HepG2 (cell line): ENCODE measurements around the gene SERINC2. TPM values are rescaled to one million over a fixed set of nuclear protein-coding genes. Genes with fewer than 3 reads are reported as not detected.
A peak's percentile ranks its signal among the peaks of the same experiment; 100 is the strongest.

Source experiments
- ATAC-seq: fragments of 200-7000 bp; cut with Tn5 transposase; 3 replicates; pipeline ENCODE4 v1.9.1; 2020; ENCODE audit warnings: mild to moderate bottlenecking, moderate library complexity
- BruUV-seq: library from RNA; stranded (reverse); fragments of 400-500 nt; replicated peaks from 2 replicates; lab custom pipeline; 2021; lab: Mats Ljungman, UMichigan
- CTCF ChIA-PET: fragments of 300-600 bp; formaldehyde crosslinking; extraction: SDS; loops from one replicate; lab custom pipeline; 2021; ENCODE audit warnings: low total read pairs, inconsistent platforms, low intra/inter-chr PET ratio; lab: Yijun Ruan, JAX
- POLR2A ChIA-PET: fragments of 350-600 bp; sonication (Branson Sonifier 250); formaldehyde crosslinking; loops from one replicate; lab custom pipeline; 2020; ENCODE audit warnings: antibody characterized with exemption, inconsistent platforms; lab: Yijun Ruan, JAX
- DNase-seq: peaks from one replicate; pipeline ENCODE4 v3.0.0-alpha.2; 2015; ENCODE audit warnings: low spot score
- FAIRE-seq: peaks from 3 replicates; lab custom pipeline; 2011; peaks lifted over from hg19 to GRCh38; lab: Jason Lieb, UNC
- H2AFZ ChIP-seq: one replicate; pipeline ENCODE4 v1.6.1; 2011; ENCODE audit warnings: low read length, inconsistent platforms
- H3K27ac ChIP-seq: fragments of 300-600 bp; 3 replicates; pipeline ENCODE4 v1.8.0; 2011; ENCODE audit warnings: mixed run types, mild to moderate bottlenecking, mixed read lengths, low read length, inconsistent platforms; ENCODE audit not compliant: insufficient read depth; ENCODE audit errors: extremely low read length
- H3K27me3 ChIP-seq, 2 experiments: fragments of 200-600 bp in 1 of 2; 2 replicates in 1 of 2; 3 replicates in 1 of 2; pipeline versions ENCODE4 v1.6.0 to v1.8.0; 2011; ENCODE audit warnings: low read length in 2 of 2, mild to moderate bottlenecking in 2 of 2, moderate library complexity in 2 of 2, inconsistent platforms in 1 of 2; ENCODE audit not compliant: insufficient read depth in 2 of 2, control insufficient read depth in 1 of 2
- H3K36me3 ChIP-seq, 2 experiments: fragments of 200-600 bp in 1 of 2; replicated peaks in 1 of 2; 2 replicates in 1 of 2; 3 replicates in 1 of 2; pipeline versions ENCODE4 v1.5.1 to v1.8.0; 2011; ENCODE audit warnings: low read length in 2 of 2, inconsistent platforms in 1 of 2; ENCODE audit not compliant: insufficient read depth in 2 of 2, control insufficient read depth in 1 of 2
- H3K4me1 ChIP-seq: 2 replicates; pipeline ENCODE4 v1.5.1; 2012; ENCODE audit warnings: low read length, inconsistent platforms; ENCODE audit not compliant: insufficient read depth
- H3K4me2 ChIP-seq: 2 replicates; pipeline ENCODE4 v1.6.0; 2011; ENCODE audit warnings: low read depth, low read length, inconsistent platforms
- H3K4me3 ChIP-seq, 3 experiments: fragments of 200-600 bp in 1 of 3; sonication (generic), shearing (Covaris generic) in 1 of 3; replicated peaks in 1 of 3; 2 replicates each; pipeline ENCODE4 v1.5.1; 2011 to 2016; ENCODE audit warnings: low read length in 3 of 3, inconsistent platforms in 2 of 3, low read depth in 2 of 3, mild to moderate bottlenecking in 2 of 3, control low read depth in 1 of 3, mixed read lengths in 1 of 3; ENCODE audit not compliant: insufficient read depth in 1 of 3
- H3K79me2 ChIP-seq: one replicate; pipeline ENCODE4 v1.6.1; 2011; ENCODE audit warnings: low read length, inconsistent platforms; ENCODE audit not compliant: insufficient read depth
- H3K9ac ChIP-seq: 2 replicates; pipeline ENCODE4 v1.6.0; 2011; ENCODE audit warnings: mild to moderate bottlenecking, low read depth, low read length, inconsistent platforms; ENCODE audit not compliant: insufficient read depth
- H3K9me3 ChIP-seq: 2 replicates; pipeline ENCODE4 v1.5.1; 2012; ENCODE audit warnings: mild to moderate bottlenecking, low read length
- H4K20me1 ChIP-seq: 2 replicates; pipeline ENCODE4 v1.6.0; 2011; ENCODE audit warnings: inconsistent platforms, mild to moderate bottlenecking, low read length, moderate library complexity; ENCODE audit not compliant: insufficient read depth
- AKAP8 ChIP-seq: sonication (generic); formaldehyde crosslinking; IDR thresholded peaks from 2 replicates; pipeline ENCODE4 v1.5.1; 2020; ENCODE audit warnings: mild to moderate bottlenecking, missing genetic modification reagents
- EP300 ChIP-seq, 3 experiments: sonication (generic) in 1 of 3; formaldehyde crosslinking in 1 of 3; IDR thresholded peaks; 2 replicates each; pipeline versions ENCODE4 v1.5.1 to v1.6.1; 2011 to 2020; ENCODE audit warnings: low read depth in 2 of 3, low read length in 2 of 3, borderline replicate concordance in 1 of 3, improper control_type of control experiment in 1 of 3, mild to moderate bottlenecking in 1 of 3, missing genetic modification reagents in 1 of 3, moderate library complexity in 1 of 3
- HNF4A ChIP-seq: sonication (generic); formaldehyde crosslinking; IDR thresholded peaks from 2 replicates; pipeline ENCODE4 v1.4.0; 2020; ENCODE audit warnings: missing genetic modification reagents
- IRF2 ChIP-seq: IDR thresholded peaks from 2 replicates; pipeline ENCODE4 v1.6.1; 2018; ENCODE audit warnings: missing genetic modification reagents, missing compliant biosample characterization
- KLF11 ChIP-seq: IDR thresholded peaks from 2 replicates; pipeline ENCODE4 v1.6.1; 2016; ENCODE audit warnings: missing compliant biosample characterization
- MEIS2 ChIP-seq: sonication (generic); formaldehyde crosslinking; IDR thresholded peaks from 2 replicates; pipeline ENCODE4 v1.9.0; 2021; ENCODE audit warnings: mild to moderate bottlenecking, missing genetic modification reagents
- NFKB2 ChIP-seq: sonication (generic); formaldehyde crosslinking; IDR thresholded peaks from 2 replicates; pipeline ENCODE4 v1.4.0; 2020; ENCODE audit warnings: missing genetic modification reagents, borderline replicate concordance
- PHF5A ChIP-seq: IDR thresholded peaks from one replicate; pipeline ENCODE4 v1.6.1; 2018; ENCODE audit warnings: low read depth, missing genetic modification reagents; ENCODE audit not compliant: unreplicated experiment
- PPARG ChIP-seq: conservative IDR thresholded peaks from 2 replicates; pipeline ENCODE4 v1.6.1; 2016; ENCODE audit warnings: missing biosample characterization, missing genetic modification reagents
- RNF2 ChIP-seq: fragments of 450-650 bp; conservative IDR thresholded peaks from 2 replicates; pipeline ENCODE4 v1.6.1; 2016; ENCODE audit warnings: low read depth
- SAP130 ChIP-seq: IDR thresholded peaks from 2 replicates; pipeline ENCODE4 v1.6.1; 2016; ENCODE audit warnings: low read depth
- ZBTB7B ChIP-seq: sonication (generic); formaldehyde crosslinking; IDR thresholded peaks from 2 replicates; pipeline ENCODE4 v1.4.0; 2020; ENCODE audit warnings: missing genetic modification reagents
- ZNF232 ChIP-seq: sonication (generic); formaldehyde crosslinking; IDR thresholded peaks from 2 replicates; pipeline ENCODE4 v1.4.0; 2020; ENCODE audit warnings: missing genetic modification reagents, borderline replicate concordance
- ZNF253 ChIP-seq: sonication (generic); formaldehyde crosslinking; IDR thresholded peaks from 2 replicates; pipeline ENCODE4 v1.8.0; 2022; ENCODE audit warnings: mild to moderate bottlenecking, missing genetic modification reagents, borderline replicate concordance
- ZNF260 ChIP-seq: sonication (generic); formaldehyde crosslinking; IDR thresholded peaks from 2 replicates; pipeline ENCODE4 v1.4.0; 2020; ENCODE audit warnings: missing genetic modification reagents, low read depth, mild to moderate bottlenecking, borderline replicate concordance
- ZNF710 ChIP-seq: sonication (generic); formaldehyde crosslinking; IDR thresholded peaks from 2 replicates; pipeline ENCODE4 v1.5.0; 2020; ENCODE audit warnings: mild to moderate bottlenecking, missing genetic modification reagents, borderline replicate concordance
- ZNF780A ChIP-seq: sonication (generic); formaldehyde crosslinking; IDR thresholded peaks from 2 replicates; pipeline ENCODE4 v1.8.0; 2022; ENCODE audit warnings: mild to moderate bottlenecking, missing genetic modification reagents, moderate library complexity
- ZNF83 ChIP-seq: sonication (generic); formaldehyde crosslinking; IDR thresholded peaks from 2 replicates; pipeline ENCODE4 v1.4.0; 2020; ENCODE audit warnings: missing genetic modification reagents, mild to moderate bottlenecking, borderline replicate concordance
- WGBS: methylation state at CpG from one replicate; pipeline ENCODE4 v1.1.6; 2017; ENCODE audit warnings: low lambda C conversion rate; 5-methylcytosine and 5-hydroxymethylcytosine counted together
- in situ Hi-C: cut with HindIII; loops from 2 replicates; pipeline ENCODE4 v1.10.0; 2017; ENCODE audit warnings: low pct_unique_long_range_greater_than_20kb; ENCODE audit not compliant: extremely low pct_ligation_motif_present
- intact Hi-C: fragments of 100-400 bp; cut with micrococcal nuclease; formaldehyde crosslinking; loops from one replicate; pipeline ENCODE4 v1.10.0; 2022; ENCODE audit not compliant: unreplicated experiment
- polyA plus RNA-seq, 8 experiments: library from polyadenylated mRNA; depleted of rRNA in 3 of 8; stranded (reverse) in 7 of 8; unstranded in 1 of 8; fragments of >200 nt; fragmentation: Illumina TruSeq in 4 of 8; extraction: Trizol in 4 of 8; gene quantifications; 2 replicates each; pipeline versions ENCODE4 v1.2.1 to v1.2.3, GENCODE V29; 2011 to 2016; ENCODE audit warnings: low read depth in 4 of 8, missing spikeins in 1 of 8, mixed read lengths in 1 of 8; ENCODE audit not compliant: insufficient read depth in 1 of 8
- total RNA-seq, 5 experiments: library from RNA; depleted of rRNA; stranded (reverse); fragments of >200 nt; fragmentation: Illumina TruSeq; extraction: Trizol; gene quantifications; 2 replicates each; pipeline ENCODE4 v1.2.3, GENCODE V29; 2016; ENCODE audit warnings: low read depth in 1 of 5

SERINC2 gene
- total and polyA plus RNA-seq, 2 of the 13 experiments (the other 11 are each of a cell fraction or from before 2014, with no cell fraction given): 4.8 to 126 TPM

DNA sequence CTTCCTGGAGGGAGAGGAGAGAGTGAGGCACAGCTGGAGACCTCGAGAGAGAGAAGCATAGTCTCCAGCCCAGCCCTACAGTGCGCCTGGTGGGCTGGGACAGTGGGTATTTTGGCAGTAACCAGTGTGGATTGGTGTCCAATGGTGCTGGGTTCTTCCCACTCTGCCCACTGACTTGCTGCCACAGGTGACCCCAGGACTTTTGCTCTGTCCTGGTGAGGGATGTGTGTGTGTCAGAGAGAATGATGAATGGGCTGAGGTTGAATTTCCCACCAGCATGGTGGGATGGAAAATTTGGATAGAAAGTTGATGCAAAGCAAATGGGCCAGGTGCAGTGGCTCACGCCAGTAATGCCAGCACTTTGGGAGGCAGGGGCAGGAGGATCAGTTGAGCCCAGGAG, 26.3 kb downstream of the SERINC2 start:
- H3K4me3 ChIP-seq: no peak overlapping the region
- H3K4me2 ChIP-seq: no peak overlapping the region
- H3K27ac ChIP-seq: no peak overlapping the region
- no peaks in the 10 kb centered on the region for H3K27me3 ChIP-seq
- intact Hi-C loops (no loop called here), in situ Hi-C loops (no loop called here)
- no peak overlapping the region for H2AFZ ChIP-seq
- FAIRE-seq (no peak), ATAC-seq (no peak), DNase-seq (no peak)
- CTCF ChIA-PET: no interaction called here
- POLR2A ChIA-PET: no interaction called here
- BruUV-seq: no TSS peak
- H3K9me3 ChIP-seq: 0 out of 2 replicates have a peak, but pooled peaks cover 5% of the 10 kb centered on the region
- no peak overlapping the region for H3K9ac ChIP-seq
- no peaks in the 10 kb centered on the region for H4K20me1 ChIP-seq
- WGBS: 92% methylated on average over 3 of the region's 3 CpGs
- no peaks in the 10 kb centered on the region for H3K36me3 ChIP-seq
- TF ChIP-seq AKAP8 (CRISPR knock-in tag) (peak; percentile 22; the same call in 1 of the 2 replicates), ZNF253 (CRISPR knock-in tag) (no peak), IRF2 (CRISPR knock-in tag) (no peak), ZNF260 (CRISPR knock-in tag) (no peak)
- H3K79me2 ChIP-seq: no peaks in the 10 kb centered on the region
- H3K4me1 ChIP-seq: peaks cover 88% of the 10 kb centered on the region

GRCh38 chr1:31441073-31441472, 28.1 kb downstream of the SERINC2 start:
- Histone ChIP-seq H3K9me3 (0 out of 2 replicates have a peak, but pooled peaks cover 5% of the 10 kb centered on the region), H3K27ac (peak overlapping the region; percentile 78), H3K9ac (0 out of 2 replicates have a peak overlapping the region, but pooled peaks have one; percentile 23), H3K79me2 (no peaks in the 10 kb centered on the region), H3K36me3 (no peaks in the 10 kb centered on the region), H2AFZ (no peak overlapping the region), H3K4me2 (peak overlapping the region; percentile 63), H3K27me3 (no peaks in the 10 kb centered on the region), H3K4me1 (peaks cover 88% of the 10 kb centered on the region), H4K20me1 (no peaks in the 10 kb centered on the region), H3K4me3 (no peak overlapping the region)
- ATAC-seq (no peak), DNase-seq (peak; percentile 29), FAIRE-seq (no peak)
- ChIA-PET POLR2A (interaction anchor here (0.8 to 2.7 kb wide), 5 partner anchors 8 to 108 kb away, joined by 3 to 18 read pairs (median 16); no protein-coding TSS in a partner anchor), CTCF (no interaction called here)
- intact Hi-C loops: loop anchor here (10.0 kb wide), 1 partner anchor 64 kb away; no protein-coding TSS in a partner anchor
- BruUV-seq: no TSS peak
- in situ Hi-C loops: no loop called here
- WGBS: 19% methylated on average over 2 of the region's 3 CpGs
- TF ChIP-seq HNF4A (CRISPR knock-in tag): peak; percentile 34; the same call in 1 of the 2 replicates
- TF ChIP-seq SAP130 (CRISPR knock-in tag): peak; percentile 17; the same call in 1 of the 2 replicates
- TF ChIP-seq RNF2: no peak
- peak; percentile 77; the same call in 1 of the 2 replicates for TF ChIP-seq ZNF710 (CRISPR knock-in tag)
- 0 out of 4 replicates have a peak, but pooled peaks of 1 of the 2 experiments have one; percentile 20 for TF ChIP-seq EP300 (IDR thresholded peaks at IDR 0.05; ENCODE audit: low read depth in 2 of 2, low read length in 2 of 2)
- no peak for TF ChIP-seq EP300 (CRISPR knock-in tag; IDR thresholded peaks at IDR 0.05; ENCODE audit: borderline replicate concordance)
- TF ChIP-seq ZNF83 (CRISPR knock-in tag): no peak
- no peak for TF ChIP-seq PHF5A (CRISPR knock-in tag)
- peak; percentile 88 for TF ChIP-seq PPARG (CRISPR knock-in tag)
- no peak for TF ChIP-seq NFKB2 (CRISPR knock-in tag)
- no peak for TF ChIP-seq ZNF232 (CRISPR knock-in tag)
- TF ChIP-seq MEIS2 (CRISPR knock-in tag): peak; percentile 76
- 0 out of 2 replicates have a peak, but pooled peaks have one; percentile 34 for TF ChIP-seq ZBTB7B
- no peak for TF ChIP-seq KLF11 (CRISPR knock-in tag)
- no peak for TF ChIP-seq ZNF780A (CRISPR knock-in tag)
